KOPT-K1 (cell line): ENCODE results near the gene COPB1.
"Not testable (repeated sequence)": the region's sequence is repeated elsewhere in the genome, so short reads cannot be mapped to it uniquely, and the experiment has no call there.

ENCODE experiments used
- H3K27ac ChIP-seq: fragments of 200-600 bp; sonication (generic); 2 replicates; pipeline ENCODE4 v1.5.1; 2016; ENCODE audit warnings: antibody characterized with exemption, mild to moderate bottlenecking, low read depth, low read length; ENCODE audit not compliant: poor library complexity, severe bottlenecking
- H3K36me3 ChIP-seq: fragments of 200-600 bp; sonication (generic); 2 replicates; pipeline ENCODE4 v1.5.1; 2017; ENCODE audit warnings: antibody characterized with exemption, mild to moderate bottlenecking, low read length, moderate library complexity; ENCODE audit not compliant: insufficient read depth
- H3K9me3 ChIP-seq: fragments of 200-600 bp; sonication (generic); 2 replicates; pipeline ENCODE4 v1.5.1; 2017; ENCODE audit warnings: antibody characterized with exemption, low read length, mild to moderate bottlenecking; ENCODE audit not compliant: insufficient read depth, poor library complexity, severe bottlenecking

COPB1 gene

GRCh38 chr11:14499560-14500180, at the start of gene COPB1:
Gene COPB1, minus strand, starts transcription at chr11:14499811. Its CDS starts 883 bp downstream, at chr11:14498928.
- H3K27ac ChIP-seq: peak within 1 kb of the TSS; percentile 93

GRCh38 chr11:14547440-14547839, 47.8 kb upstream of the COPB1 start:
- H3K27ac ChIP-seq: no peak overlapping the region
- H3K36me3 ChIP-seq: no peaks in the 10 kb centered on the region
- no peaks in the 10 kb centered on the region for H3K9me3 ChIP-seq

More at GRCh38 chr11:14499560-14500180, at the start of gene COPB1:
- Histone ChIP-seq H3K9me3 (no peaks in the 10 kb centered on the region), H3K36me3 (peaks cover 55% of the 10 kb centered on the region)

- no peaks in the 10 kb centered on the region for H3K36me3 ChIP-seq
- H3K9me3 ChIP-seq: no peaks in the 10 kb centered on the region
- H3K27ac ChIP-seq: no peak overlapping the region
Observed at GRCh38 chr11:14546672-14547071, 47.1 kb upstream of the COPB1 start.

- Histone ChIP-seq H3K9me3 (no peaks in the 10 kb centered on the region), H3K36me3 (no peaks in the 10 kb centered on the region), H3K27ac (no peak overlapping the region)
Observed at GRCh38 chr11:14544611-14545010, 45.0 kb upstream of the COPB1 start.

- Histone ChIP-seq H3K9me3 (no peaks in the 10 kb centered on the region), H3K27ac (no peak overlapping the region), H3K36me3 (no peaks in the 10 kb centered on the region)
Observed at GRCh38 chr11:14543260-14543659, 43.6 kb upstream of the COPB1 start.

GRCh38 chr11:14542324-14542723, 42.7 kb upstream of the COPB1 start:
- no peaks in the 10 kb centered on the region for H3K36me3 ChIP-seq

GRCh38 chr11:14541192-14541947, 41.8 kb upstream of the COPB1 start:
- H3K27ac ChIP-seq: no peak overlapping the region
- H3K36me3 ChIP-seq: no peaks in the 10 kb centered on the region
- no peaks in the 10 kb centered on the region for H3K9me3 ChIP-seq

More at GRCh38 chr11:14542324-14542723, 42.7 kb upstream of the COPB1 start:
- no peak overlapping the region for H3K27ac ChIP-seq
- no peaks in the 10 kb centered on the region for H3K9me3 ChIP-seq

- Histone ChIP-seq H3K27ac (no peak overlapping the region), H3K9me3 (no peaks in the 10 kb centered on the region), H3K36me3 (no peaks in the 10 kb centered on the region)
Observed at GRCh38 chr11:14539982-14540421, 40.4 kb upstream of the COPB1 start.

- Histone ChIP-seq H3K36me3 (no peaks in the 10 kb centered on the region), H3K9me3 (no peaks in the 10 kb centered on the region), H3K27ac (no peak overlapping the region)
Observed at GRCh38 chr11:14538926-14539554, 39.4 kb upstream of the COPB1 start.

- H3K9me3 ChIP-seq: no peaks in the 10 kb centered on the region
- H3K36me3 ChIP-seq: no peaks in the 10 kb centered on the region
- no peak overlapping the region for H3K27ac ChIP-seq
Observed at GRCh38 chr11:14538271-14538925, 38.8 kb upstream of the COPB1 start.

- no peaks in the 10 kb centered on the region for H3K9me3 ChIP-seq
- no peak overlapping the region for H3K27ac ChIP-seq
- no peaks in the 10 kb centered on the region for H3K36me3 ChIP-seq
Observed at GRCh38 chr11:14537134-14537599, 37.6 kb upstream of the COPB1 start.

- not testable (repeated sequence) for H3K27ac ChIP-seq
Observed at GRCh38 chr11:14535166-14535565, 35.6 kb upstream of the COPB1 start.

GRCh38 chr11:14529951-14530350, 30.3 kb upstream of the COPB1 start:
- H3K36me3 ChIP-seq: no peaks in the 10 kb centered on the region
- H3K9me3 ChIP-seq: no peaks in the 10 kb centered on the region
- no peak overlapping the region for H3K27ac ChIP-seq

More at GRCh38 chr11:14535166-14535565, 35.6 kb upstream of the COPB1 start:
- not testable (repeated sequence) for H3K9me3 ChIP-seq, H3K36me3 ChIP-seq

GRCh38 chr11:14529321-14529720, 29.7 kb upstream of the COPB1 start:
- H3K36me3 ChIP-seq: no peaks in the 10 kb centered on the region

GRCh38 chr11:14522801-14523200, 23.2 kb upstream of the COPB1 start:
- Histone ChIP-seq H3K36me3 (peaks cover 7% of the 10 kb centered on the region), H3K27ac (no peak overlapping the region), H3K9me3 (no peaks in the 10 kb centered on the region)

More at GRCh38 chr11:14529321-14529720, 29.7 kb upstream of the COPB1 start:
- H3K27ac ChIP-seq: no peak overlapping the region
- H3K9me3 ChIP-seq: no peaks in the 10 kb centered on the region
